GM21737 (cell line): Measurements from ENCODE around the gene KIF18B.

ENCODE experiments used
- ATAC-seq: cut with Tn5 transposase; IDR thresholded peaks from one replicate; pipeline ENCODE4 v1.9.1; 2021; ENCODE audit warnings: mild to moderate bottlenecking, moderate library complexity; ENCODE audit not compliant: unreplicated experiment

Gene KIF18B

DNA sequence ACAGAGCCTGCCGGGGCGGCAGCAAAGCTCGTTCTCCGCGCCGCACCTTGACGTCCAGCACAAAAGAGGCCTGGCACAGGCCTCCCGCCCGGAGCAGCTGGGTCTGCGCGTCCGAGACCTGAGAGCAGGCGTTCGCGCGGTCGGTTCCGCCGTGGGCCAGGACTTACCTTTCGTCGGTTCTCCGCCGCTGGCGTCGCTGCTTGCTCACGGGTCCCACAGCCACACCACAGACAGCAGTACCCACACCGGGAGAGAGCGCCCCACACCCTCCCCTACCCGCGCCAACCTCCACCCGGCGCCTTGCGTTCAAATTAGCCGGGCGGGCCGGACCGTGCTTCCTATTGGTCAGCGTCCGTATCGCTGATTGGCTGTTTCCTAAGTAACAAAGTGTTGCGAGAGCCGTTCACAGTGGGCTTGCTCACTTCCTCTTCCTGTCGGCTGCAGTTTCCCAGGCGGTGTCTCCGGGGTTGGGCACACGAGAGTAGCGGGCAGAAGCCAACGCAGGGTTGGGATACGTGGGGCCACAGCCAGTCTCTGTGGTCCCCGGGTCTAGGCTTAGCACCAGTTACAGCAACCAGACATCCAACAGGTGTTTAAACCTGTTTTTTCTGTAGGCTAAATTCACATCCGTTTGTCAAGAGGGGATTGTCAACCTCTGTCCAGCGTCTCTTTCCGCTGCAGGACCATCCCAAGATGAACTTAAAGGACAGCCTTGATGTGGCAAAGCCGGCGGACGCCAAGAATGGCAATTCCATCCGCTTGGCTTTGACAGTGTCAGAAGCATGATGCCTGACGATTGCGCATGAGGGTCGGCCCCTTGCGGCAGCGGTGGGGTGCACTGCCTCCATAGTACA, at the start of gene KIF18B:
TSS of gene KIF18B (minus strand) at position 313 of the 854 bp plus-strand sequence. CDS start 11,429 bp downstream, outside the sequence.
- peak; percentile 92 for ATAC-seq

DNA sequence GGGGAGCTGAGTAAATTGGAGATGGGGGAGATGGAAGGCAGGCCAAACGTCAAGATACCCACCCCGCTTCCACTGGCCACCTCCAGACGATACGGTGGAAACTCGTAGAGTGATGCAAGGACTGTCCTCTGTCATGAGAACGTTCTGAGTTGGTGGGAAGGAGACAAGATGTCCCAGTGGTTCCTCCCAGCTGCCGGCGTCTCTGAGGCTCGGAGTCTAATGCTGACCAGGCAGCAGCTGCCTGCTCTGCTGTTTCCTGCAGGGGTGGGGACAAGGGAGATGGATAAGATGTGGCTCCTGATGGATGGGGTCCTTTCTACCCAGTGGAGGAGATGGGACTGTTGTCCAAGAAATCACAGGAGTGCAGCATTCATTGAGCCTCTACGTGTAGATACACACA, 48.7 kb upstream of the KIF18B start:
- no peak for ATAC-seq

DNA sequence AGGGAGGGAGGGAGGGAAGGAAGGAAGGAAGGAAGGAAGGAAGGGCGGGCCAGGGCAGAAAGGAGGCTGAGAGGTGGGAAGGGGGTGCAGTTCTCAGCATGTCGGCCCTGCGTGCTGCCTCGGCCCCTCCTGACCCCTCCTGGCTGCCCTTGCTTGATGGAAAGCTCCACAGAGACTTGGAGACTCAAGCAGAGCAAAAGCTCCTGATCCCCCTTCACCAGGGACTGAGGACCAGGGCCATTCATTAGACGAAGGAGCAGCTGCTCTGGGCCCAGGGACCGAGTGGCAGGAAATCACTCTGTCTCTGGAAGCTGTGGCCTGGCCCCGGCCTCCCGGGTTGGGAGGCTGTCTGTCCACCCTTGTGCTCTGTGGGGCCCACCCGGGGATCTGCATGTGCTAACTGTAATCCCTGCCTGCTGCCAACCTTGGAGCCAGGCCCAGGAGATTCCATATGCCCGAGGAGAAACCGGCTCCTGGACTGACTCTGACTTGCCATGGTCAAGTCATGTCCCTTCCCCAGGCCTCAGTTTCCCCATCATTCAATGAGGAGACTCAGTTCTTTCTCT, 47.9 kb upstream of the KIF18B start:
- ATAC-seq: no peak

DNA sequence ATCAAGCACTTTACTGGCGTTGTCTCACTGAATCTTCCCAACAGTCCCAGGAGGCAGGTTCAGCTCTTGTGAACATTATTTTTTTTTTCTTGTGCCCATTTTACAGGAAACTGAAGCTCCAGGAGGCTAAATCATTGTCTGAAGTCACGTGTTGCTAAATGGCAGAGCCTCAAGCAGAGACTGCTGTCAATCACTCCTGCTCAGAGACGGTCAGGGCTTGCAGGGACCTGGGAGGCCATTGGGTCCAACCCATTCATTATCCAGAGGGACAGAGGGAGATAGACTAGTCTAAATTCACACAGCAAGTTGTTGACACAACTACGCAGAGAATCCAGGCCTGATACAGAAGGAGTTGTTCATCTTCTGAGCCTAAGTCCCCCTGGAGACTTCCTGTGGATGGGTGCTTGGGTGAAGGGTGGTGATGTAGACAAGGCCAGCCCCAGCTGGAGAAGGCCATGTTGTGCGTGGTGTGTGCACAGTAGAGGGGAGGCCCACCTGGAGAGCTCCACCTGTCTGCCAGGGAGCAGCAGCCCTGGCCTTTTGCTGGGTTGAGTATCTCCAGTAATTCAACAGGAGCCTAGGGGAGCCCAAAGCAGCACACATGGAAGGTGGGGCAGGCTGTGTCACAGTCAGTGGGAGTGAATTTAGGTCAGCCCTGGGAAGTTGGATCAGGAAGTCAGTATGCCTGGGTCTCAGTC, 44.8 kb upstream of the KIF18B start:
- no peak for ATAC-seq

DNA sequence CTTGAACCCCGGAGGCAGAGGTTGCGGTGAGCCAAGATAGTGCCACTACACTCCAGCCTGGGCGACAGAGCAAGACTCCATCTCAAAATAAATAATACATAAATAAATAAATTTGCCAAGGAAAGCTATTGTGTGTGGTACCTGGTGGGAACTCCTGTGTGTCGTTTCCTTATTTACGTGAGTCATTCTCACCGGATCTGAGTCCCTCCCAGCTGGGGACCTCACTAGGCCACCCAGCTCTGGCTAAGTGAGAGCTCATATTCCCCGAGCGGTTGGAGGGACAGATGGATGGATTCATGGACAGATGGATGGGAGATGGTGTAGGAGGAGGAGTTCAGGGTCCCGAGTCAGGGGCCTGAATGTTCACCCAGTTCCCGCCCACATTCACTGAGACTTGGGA, 43.4 kb upstream of the KIF18B start:
- no peak for ATAC-seq

DNA sequence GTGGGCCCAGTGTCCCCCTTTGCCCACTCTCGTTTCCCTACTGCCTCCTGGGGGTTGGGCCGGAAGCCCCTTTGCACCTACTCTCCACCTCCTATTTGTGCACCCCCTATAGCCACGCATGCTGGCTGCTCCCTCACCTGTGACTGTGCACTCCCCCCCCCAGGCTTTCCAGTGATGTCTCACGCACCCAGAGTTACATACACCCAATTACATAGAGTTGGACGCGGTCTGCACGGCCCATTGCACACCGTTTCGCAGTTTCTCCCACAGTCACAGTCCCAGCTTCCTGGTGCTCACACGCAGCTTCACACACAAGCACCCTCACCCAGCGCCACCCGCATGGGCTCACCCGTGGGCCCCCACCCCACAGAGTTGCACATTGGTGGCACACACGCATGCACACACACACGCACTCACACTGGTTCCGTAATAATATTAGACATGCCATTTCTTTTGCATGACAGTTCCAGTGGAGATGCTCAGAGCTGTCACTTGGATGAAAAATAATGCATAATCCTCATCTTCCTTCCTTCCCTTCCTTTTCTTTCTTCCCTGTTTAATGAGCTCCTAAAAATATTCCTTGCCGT, 42.1 kb upstream of the KIF18B start:
- no peak for ATAC-seq

DNA sequence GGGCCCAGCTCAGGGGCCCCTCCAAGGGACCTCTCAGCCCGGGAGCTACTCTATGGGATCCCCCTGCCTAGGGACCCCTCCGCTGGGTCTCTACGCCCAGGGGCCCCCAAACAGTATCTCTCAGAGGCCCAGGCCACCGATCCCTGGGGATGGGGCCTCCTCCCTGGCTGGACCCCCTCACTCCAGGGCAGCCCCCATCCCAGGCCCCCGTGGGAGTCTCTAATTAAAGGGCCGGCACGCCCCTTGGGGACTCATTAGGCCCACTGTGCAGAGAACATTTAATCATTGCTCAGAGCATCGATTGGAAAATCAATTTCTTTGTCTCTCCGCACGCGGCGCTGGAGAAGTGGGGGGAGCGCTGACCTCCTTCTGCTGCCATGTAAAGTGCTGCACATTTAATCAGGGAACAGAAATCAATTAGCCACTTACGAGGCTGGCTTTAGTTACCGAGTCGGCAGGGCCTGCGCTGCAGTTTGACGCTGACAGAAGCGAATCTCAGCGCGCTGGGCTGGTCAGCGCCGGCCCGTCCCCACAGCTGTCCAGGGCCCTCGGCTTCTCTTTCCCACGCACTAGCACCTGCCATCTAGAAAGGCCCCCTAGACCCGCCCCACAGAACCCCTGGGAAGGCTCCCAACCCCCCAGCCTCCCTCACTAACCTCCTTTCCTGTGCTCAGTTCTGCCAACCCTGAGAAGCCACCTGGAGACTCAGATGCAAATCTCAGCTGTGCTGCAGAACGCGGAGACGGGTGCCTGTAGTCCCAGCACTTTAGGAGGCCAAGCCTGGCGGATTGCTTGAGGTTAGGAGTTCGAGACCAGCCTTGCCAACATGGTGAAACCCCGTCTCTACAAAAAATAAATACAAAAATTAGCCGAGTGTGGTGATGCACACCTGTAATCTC, 40.7 kb upstream of the KIF18B start:
- ATAC-seq: no peak

DNA sequence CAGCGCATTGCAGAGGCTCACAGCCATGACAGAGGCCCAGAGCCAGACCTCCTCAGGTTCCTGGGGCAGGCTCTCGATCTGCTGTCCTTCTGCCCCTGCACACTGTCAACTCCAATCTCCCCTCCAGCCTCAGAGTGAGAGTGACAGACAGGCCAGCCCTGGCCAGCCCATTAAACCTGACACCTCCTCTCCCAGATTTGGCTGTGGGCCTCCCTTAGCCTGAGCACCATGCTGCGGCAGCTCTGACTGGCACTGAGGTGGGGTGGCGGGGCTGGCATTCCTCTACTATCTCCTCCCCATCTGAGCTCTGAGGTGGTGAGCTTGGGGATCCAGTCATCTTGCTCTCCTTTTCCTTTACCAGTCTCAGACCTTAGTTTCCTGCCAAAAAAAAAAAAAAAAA, 36.0 kb upstream of the KIF18B start:
- no peak for ATAC-seq

DNA sequence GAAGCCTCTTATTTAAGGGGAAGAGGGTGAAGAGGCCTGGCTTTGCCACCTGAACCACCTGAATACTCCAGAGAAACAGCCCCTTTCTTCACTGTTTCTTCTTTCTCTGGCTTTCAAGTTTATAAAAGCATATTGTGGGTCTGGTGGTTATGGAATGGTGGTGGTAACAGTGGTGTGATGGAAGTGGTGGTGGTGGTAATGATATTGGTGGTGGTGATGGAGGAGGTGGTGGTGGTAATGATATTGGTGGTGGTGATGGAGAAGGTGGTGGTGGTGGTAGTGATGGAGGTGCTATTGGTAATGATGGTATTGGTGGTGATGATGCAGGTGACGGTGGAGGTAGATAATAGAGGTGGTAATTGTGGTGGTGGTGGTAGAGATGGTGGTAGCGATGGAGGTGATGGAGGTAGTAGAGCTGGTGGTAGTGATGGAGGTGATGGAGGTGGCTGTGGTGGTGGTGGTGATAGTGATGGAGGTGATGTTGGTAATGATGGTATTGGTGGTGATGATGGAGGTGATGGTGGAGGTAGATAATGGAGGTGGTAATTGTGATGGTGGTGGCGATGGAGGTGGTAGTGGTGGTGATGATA, 34.6 kb upstream of the KIF18B start:
- no peak for ATAC-seq

DNA sequence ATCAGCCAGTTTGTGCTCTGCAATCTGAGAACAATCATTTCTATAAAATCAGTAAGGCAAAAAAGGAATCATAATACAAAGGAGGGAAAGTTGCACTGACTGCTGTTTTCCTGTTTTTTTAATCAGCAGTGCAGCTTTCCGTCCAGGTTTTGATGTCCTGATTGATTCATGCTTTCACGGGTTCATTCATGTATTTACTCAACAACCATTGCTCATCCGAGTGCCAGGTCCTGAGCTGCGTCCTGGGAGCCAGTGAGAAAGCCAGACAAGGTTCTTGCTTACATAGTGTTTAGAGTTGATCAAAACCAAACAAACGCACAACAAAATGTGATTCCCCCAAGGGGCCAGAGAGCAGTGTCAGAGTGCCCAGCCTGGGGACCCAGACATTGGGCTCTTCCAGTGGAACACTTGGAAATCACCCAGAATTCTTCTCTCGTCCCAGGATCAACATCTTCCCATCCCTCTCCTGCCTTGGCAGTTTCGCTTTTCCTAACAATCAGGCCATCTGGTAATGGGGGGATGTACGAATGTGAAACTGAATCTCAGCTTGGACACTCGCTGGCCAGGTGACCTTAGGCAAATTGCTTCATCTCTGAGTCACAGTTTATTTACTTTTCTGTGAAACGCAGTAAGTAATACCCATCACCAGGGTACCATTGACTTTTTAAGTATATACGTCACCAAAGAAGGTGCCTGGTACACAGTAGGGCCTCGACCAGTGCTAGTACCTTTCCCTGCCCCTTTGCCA, 33.8 kb upstream of the KIF18B start:
- no peak for ATAC-seq

DNA sequence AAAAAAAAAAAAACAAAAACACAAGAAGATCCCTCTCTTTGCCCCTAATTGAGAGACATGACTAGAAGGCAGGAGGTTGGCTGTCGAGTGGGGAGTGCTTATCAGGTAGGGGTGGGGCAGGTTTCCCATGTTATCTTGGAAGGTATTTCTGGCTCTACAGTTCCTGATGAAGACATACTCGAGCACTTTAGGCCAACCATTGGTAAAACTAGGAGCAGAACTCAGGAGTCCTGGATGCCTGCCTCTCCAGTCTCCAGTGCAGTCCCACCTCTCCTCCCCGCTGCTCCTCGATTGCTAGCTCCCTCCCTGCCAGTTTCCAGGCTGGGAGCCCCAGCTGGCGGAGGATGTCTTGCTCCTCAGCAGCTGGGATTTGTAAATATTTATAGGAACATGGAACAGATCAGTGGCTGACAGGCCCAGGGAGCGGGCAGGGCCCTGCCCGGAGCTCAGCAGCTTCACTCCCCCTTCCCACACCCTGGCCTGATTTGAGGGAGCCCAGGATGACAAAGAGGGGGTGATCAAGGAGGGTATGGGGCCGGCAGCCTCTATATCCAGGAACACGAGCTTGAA, 31.9 kb upstream of the KIF18B start:
- no peak for ATAC-seq

DNA sequence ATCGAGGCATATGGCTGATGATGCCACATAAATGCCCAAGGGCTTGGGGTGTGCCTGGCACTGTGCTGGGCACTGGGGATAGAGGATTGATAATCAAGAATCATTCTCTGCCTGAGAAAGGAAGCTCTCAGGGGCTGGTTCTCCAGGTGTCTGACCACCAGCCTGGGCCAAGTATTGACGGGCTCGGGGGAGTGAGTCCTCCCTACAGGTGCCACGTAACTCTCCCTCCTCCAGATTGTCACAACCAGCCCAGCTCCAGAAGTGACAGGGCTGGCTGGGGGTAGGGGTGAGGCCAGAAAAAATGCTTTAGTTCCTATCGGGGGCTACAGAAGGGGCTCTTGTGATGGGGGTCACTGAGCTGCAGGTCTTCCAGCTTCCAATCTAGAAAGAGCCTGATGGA, 31.2 kb upstream of the KIF18B start:
- no peak for ATAC-seq

DNA sequence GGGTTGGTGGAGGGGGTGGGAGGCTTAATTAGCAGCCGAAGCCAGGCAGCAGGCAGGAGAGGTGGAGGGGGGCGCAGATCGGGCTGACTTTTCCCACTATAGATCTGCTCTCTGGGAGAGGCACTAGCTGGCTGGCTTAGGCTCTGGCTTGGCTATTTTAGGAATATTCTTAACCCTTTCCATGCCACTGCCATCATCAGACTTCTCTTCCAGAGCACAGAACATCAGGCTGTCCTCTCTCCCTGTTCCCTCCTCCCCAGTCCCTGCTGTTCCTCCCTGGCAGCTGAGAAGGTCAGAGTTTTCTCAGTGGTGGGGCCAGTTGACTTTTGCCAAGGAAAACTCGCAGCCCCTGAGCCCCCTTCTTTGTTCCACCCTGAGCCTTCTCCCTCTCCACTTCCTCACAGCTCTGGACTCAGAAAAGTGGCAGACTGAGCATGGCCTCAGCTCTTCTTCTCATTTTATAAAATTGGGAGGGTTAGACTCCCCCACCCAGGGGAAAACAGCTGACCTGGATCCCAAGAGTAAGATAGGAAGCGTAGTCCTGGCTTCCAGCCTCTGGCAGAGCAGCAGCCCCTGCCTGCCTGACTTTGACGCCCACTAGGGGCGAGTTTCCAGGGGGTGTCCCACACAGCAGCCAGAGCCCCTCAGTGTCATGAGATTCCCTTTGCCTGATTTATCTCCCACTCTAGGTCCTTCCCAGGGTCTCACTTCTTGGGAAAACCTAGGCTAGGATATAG, 30.4 kb upstream of the KIF18B start:
- ATAC-seq: no peak

DNA sequence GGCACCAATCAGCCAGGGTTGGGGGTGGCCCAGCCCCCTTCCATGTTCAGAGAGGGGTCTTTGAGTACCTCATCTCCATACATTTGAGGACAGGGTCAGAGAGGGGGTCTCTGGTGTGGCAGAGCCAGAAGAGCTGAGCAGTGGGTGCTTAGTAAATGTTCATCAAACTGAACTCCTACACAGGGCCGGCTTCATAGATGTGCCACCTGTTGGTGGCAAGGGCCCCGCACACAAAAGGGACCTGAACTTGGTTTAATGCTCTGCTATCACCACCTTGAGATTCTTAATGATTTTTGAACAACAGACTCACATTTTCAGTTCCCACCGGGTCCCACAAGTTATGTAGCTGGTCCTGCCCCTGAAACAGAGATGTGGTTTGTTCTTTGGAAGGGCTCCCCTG, 29.5 kb upstream of the KIF18B start:
- ATAC-seq: no peak

DNA sequence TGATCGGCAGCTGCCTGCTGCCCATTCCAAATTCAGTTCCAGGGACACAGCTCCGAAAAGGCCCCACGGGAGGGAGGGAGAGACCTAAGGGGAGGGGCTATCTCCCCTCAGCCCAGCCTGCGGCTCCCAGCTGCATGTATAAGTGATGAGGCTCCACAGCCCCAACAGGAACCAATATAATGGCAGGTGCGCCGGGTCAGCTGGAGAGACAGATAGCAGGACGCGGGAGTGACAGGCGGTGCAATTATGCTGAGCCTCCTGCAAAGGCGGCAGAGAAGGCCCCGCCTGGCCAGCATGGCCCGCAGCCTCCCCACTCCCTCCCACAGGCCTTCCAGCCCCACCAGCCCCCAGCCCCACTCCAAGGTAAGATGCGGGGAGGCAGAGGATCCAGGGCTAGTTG, 28.6 kb upstream of the KIF18B start:
- ATAC-seq: no peak

DNA sequence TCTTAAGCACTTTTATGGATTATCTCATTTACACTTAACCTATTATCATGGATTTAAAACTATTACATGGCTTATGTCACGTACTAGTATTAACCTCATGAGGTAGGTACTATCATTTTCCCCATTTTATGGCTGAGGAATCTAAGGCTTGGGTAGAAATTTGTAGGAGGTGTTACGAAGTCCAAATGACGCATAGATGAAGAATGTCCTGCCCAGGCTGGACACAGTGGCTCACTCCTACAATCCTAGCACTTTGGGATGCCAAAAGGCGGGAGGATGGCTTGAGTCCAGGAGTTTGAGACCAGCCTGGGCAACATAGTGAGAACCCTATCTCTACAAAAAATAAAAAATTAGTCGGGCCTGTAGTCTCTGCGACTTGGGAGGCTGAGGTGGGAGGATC, 25.4 kb upstream of the KIF18B start:
- no peak for ATAC-seq

DNA sequence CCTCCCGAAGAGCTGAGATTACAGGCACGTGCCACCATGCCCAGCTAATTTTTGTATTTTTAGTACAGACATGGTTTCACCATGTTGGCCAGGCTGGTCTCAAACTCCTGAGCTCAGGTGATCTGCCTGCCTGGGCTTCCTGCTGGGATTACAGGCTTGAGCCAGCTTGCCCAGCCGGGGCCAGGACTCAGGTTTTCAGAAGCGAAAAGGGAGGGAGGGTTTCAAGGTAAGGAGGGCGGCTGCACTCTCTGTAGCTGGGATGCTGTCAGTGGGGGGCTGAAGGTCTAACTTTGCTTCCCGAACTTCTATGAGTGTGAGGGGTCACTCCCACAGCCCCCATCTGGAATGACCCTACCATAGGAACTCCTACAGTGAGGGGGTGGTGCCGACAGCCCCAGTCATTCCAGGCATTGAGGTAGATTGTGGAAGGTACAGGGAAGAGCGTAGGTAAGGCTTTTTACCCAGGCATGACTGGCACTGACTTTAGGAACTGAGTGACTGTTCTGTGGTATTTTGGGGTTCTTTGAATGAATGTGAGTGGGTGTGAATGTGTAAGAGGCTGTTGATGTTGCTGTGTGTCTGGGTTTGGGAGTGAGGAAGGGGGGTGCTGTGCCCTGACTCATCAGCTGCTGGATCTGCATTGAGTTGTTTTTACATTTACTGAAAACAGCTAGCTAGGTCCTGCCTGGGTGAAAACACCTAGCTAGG, 24.4 kb upstream of the KIF18B start:
- ATAC-seq: no peak
